Measurements from ENCODE around the gene SZRD1.
"Not testable (repeated sequence)": the region's sequence is repeated elsewhere in the genome, so short reads cannot be mapped to it uniquely, and the experiment has no call there.

Gene SZRD1

DNA sequence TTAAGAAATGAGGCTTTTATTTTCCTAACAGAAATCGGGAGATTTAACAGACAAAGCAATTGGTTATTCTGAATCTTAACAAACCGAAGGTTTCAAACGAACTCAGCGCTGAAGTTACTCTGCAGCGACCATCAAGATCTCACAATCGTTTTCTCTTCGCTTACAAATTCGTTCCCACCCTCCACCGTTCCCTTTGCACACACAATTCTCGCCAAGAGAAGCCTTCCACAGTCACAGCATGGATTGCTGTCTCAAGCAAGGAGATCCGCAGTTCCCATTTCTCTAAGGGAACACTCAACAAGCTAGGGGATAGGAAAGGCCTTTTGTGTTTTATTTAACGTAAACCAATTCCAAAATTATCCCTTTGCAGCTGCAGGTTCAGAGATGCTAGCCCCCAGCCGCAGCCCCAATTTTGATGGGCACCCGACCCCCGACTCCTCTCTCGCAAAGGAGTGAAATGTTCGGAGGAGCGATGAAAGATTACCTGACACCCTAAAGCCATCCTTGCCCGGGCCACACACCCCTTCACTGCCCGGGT is 15.5 kb upstream of the SZRD1 start:
- in situ Hi-C loops (cut with HindIII; ENCODE audit: low sequenced_read_pairs) = no loop called here
- DNase-seq (ENCODE audit: low read depth) = no peak
- H3K4me3 ChIP-seq (ENCODE audit: low read depth, low read length) = peak overlapping the region; percentile 92
- TF ChIP-seq, protein P1, sequence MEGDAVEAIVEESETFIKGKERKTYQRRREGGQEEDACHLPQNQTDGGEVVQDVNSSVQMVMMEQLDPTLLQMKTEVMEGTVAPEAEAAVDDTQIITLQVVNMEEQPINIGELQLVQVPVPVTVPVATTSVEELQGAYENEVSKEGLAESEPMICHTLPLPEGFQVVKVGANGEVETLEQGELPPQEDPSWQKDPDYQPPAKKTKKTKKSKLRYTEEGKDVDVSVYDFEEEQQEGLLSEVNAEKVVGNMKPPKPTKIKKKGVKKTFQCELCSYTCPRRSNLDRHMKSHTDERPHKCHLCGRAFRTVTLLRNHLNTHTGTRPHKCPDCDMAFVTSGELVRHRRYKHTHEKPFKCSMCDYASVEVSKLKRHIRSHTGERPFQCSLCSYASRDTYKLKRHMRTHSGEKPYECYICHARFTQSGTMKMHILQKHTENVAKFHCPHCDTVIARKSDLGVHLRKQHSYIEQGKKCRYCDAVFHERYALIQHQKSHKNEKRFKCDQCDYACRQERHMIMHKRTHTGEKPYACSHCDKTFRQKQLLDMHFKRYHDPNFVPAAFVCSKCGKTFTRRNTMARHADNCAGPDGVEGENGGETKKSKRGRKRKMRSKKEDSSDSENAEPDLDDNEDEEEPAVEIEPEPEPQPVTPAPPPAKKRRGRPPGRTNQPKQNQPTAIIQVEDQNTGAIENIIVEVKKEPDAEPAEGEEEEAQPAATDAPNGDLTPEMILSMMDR (IDR thresholded peaks at IDR 0.05; ENCODE audit: low read depth, low read length, missing control alignments) = no peak

DNA sequence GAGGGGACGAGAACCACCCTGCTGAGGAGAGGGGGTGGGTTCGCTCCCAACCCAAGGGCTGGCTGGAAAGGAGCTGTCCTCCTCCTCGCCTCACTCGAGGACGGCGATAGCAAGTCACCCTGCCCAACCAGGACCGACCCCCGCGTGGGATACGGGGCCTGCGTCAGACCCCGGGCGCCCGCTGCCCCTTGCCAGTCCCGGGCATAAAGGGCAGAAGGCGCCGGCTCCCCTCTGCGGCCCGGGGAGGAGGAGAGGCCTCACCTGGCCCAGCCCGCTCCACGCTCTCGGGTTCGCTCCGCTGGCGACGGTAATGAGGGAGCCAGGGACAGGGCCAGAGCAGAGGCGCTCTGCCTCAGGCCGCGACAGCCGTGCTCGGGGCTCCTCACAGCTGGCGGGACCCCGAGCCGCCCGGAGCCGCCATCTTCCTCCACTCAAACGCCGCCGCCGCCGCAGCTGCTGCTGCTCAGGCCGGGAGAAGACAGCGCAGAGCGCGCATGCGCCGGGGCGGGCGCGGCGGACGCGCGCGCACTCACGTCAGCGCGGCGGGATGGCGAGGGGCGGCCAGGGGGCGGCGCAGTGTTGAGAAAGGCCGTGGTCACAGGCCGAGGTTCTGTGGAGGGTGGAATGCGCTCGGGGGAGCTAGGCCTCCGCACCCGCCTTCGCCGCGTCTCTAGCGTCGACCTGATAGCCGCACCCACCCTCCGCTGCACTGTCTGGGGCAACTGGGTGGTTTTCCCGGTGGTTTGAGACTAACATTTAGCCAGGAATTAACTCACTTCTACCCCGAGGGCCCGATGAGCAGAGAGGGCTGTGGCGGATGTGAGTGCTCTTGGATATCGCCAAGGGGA is 14.8 kb upstream of the SZRD1 start, which contains the start of gene FBXO42:
FBXO42 (minus strand) TSS at position 487 of the 848 bp plus-strand sequence. CDS start 37,062 bp downstream, outside the sequence.
- peak within 1 kb of the TSS; percentile 92 for H3K4me3 ChIP-seq (ENCODE audit: low read depth, low read length)
- peak; percentile 74 for DNase-seq (ENCODE audit: low read depth)
- TF ChIP-seq, protein P1 (IDR thresholded peaks at IDR 0.05; ENCODE audit: low read depth, low read length, missing control alignments) = no peak
- in situ Hi-C loops (cut with HindIII; ENCODE audit: low sequenced_read_pairs) = no loop called here

DNA sequence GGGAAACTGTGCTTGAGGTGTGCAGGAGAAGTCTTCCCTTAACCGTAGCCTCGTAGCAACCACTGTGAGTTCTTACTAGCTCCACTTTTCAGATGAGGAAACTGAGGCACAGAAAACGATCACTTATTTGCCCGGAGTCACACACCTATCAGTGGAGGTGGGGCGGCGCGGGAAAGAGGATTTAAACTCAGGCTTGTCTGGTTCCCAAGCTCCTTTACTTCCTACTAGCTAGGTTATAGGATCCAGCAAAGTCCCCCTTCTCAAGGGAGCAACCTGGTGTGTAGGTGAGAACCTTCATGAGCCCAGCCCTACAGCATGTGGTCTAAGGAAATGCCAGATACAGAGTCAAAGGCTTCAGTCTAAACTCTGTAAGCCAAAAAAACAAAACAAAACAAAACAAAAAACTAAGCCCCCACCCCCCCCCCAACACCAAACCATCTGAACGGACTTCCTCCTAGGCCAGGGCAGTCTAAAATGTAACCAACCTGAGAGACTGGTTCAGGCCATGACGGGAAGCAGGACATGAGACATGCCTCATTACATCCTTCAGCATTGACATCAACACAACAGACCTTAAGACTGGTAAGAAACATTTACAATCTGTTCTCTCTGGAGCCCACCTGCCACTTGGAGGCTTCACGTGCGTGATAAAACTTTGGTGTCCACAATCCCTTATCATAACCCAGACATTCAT is 14.1 kb upstream of the SZRD1 start:
- TF ChIP-seq, protein P1 (IDR thresholded peaks at IDR 0.05; ENCODE audit: low read depth, low read length, missing control alignments) = no peak
- in situ Hi-C loops (cut with HindIII; ENCODE audit: low sequenced_read_pairs) = no loop called here
- DNase-seq (ENCODE audit: low read depth) = no peak
- H3K4me3 ChIP-seq (ENCODE audit: low read depth, low read length) = peak overlapping the region; percentile 92

DNA sequence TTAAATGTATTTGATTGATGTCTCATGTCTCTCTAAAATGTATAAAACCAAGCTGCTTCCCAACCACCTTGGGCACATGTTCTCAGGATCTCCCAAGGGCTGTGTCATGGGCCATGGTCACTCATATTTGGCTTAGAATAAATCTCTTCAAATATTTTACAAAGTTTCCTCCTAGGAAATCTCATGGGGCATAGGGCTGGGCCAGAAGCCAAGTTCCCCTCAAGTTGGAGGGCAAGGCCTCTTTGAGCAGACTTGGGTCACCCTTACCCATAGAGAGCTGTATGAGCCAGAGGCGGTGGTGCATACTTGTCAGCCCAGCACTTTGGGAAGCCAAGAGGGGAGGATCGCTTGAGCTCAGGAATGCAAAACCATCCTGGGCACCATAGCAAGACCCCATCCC is 12.4 kb upstream of the SZRD1 start:
- DNase-seq (ENCODE audit: low read depth) = no peak
- in situ Hi-C loops (cut with HindIII; ENCODE audit: low sequenced_read_pairs) = no loop called here
- TF ChIP-seq, protein P1 (IDR thresholded peaks at IDR 0.05; ENCODE audit: low read depth, low read length, missing control alignments) = no peak
- no peak overlapping the region for H3K4me3 ChIP-seq (ENCODE audit: low read depth, low read length)

DNA sequence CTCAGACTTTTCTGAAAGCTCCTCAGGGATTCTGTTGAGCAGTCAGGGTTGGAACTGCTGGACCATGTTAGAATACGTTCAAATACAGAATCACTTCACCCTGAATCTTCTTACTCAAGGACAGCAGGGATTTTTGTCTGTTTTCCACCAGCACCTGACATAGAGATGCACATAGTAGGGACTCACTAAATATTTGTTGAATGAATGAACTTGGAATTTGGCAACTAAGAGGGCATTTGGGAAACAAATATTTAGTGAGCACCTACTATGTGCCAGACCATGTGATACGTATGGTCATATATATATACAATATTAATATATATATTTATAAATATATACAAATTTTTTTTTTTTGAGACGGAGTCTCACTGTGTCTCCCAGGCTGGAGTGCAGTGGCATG is 10.2 kb upstream of the SZRD1 start:
- TF ChIP-seq, protein P1 (IDR thresholded peaks at IDR 0.05; ENCODE audit: low read depth, low read length, missing control alignments) = no peak
- in situ Hi-C loops (cut with HindIII; ENCODE audit: low sequenced_read_pairs) = no loop called here
- no peak for DNase-seq (ENCODE audit: low read depth)
- H3K4me3 ChIP-seq (ENCODE audit: low read depth, low read length) = no peak overlapping the region

DNA sequence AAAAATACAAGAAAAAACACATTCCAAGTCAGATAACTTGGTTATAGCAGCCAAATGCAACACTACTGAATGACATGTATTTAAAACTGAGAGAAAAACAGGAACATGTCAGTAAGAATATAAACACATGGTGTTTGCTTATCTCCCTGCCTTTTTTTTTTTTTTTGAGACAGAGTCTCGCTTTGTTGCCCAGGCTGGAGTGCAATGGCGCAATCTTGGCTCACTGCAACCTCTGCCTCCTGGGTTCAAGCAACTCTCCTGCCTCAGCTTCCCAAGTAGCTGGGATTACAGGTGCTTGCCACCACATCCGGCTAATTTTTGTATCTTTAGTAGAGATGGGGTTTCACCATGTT is 1.9 kb upstream of the SZRD1 start:
- in situ Hi-C loops (cut with HindIII; ENCODE audit: low sequenced_read_pairs) = loop anchor here (10.0 kb wide), 1 partner anchor 70 kb away; the partner anchor contains the start of gene SPATA21
- not testable (repeated sequence) for H3K4me3 ChIP-seq (ENCODE audit: low read depth, low read length); DNase-seq (ENCODE audit: low read depth)
